WTC11 (cell line): ENCODE data around the gene CALU.

Experiments
- NR1H2 ChIP-seq: sonication (generic); formaldehyde crosslinking; IDR thresholded peaks from 2 replicates; pipeline ENCODE4 v1.9.0; 2021; ENCODE audit warnings: mild to moderate bottlenecking, moderate library complexity, missing genetic modification reagents
- NR2C2 ChIP-seq: sonication (generic); formaldehyde crosslinking; IDR thresholded peaks from 2 replicates; pipeline ENCODE4 v1.8.0; 2022; ENCODE audit warnings: mild to moderate bottlenecking, missing genetic modification reagents
- NR3C1 ChIP-seq: sonication (generic); formaldehyde crosslinking; conservative IDR thresholded peaks from 2 replicates; pipeline ENCODE4 v1.8.1; 2023; ENCODE audit warnings: low read depth, mild to moderate bottlenecking, missing genetic modification reagents
- SP1 ChIP-seq: sonication (generic); formaldehyde crosslinking; conservative IDR thresholded peaks from 2 replicates; pipeline ENCODE4 v1.8.1; 2022; ENCODE audit warnings: missing genetic modification reagents
- TEAD4 ChIP-seq: sonication (generic); formaldehyde crosslinking; IDR thresholded peaks from 2 replicates; pipeline ENCODE4 v1.8.0; 2022; ENCODE audit warnings: mild to moderate bottlenecking, missing genetic modification reagents
- ZBTB21 ChIP-seq: sonication (generic); formaldehyde crosslinking; IDR thresholded peaks from 2 replicates; pipeline ENCODE4 v1.8.1; 2023; ENCODE audit warnings: mild to moderate bottlenecking, missing genetic modification reagents, borderline replicate concordance
- ZNF138 ChIP-seq: sonication (generic); formaldehyde crosslinking; conservative IDR thresholded peaks from 2 replicates; pipeline ENCODE4 v1.8.1; 2022; ENCODE audit warnings: mild to moderate bottlenecking, moderate library complexity, missing genetic modification reagents
- ZNF317 ChIP-seq: sonication (generic); formaldehyde crosslinking; IDR thresholded peaks from 2 replicates; pipeline ENCODE4 v1.8.1; 2023; ENCODE audit warnings: low read depth, mild to moderate bottlenecking, moderate library complexity, missing genetic modification reagents, borderline replicate concordance
- ZNF416 ChIP-seq: fragments of 250-450 bp; sonication (Bioruptor Pico); IDR thresholded peaks from 2 replicates; pipeline ENCODE4 v1.9.0; 2021; ENCODE audit warnings: mild to moderate bottlenecking, inconsistent platforms
- TF ChIP-seq, protein P1 (sequence below): sonication (generic); formaldehyde crosslinking; IDR thresholded peaks from 2 replicates; pipeline ENCODE4 v1.8.1; 2023; ENCODE audit warnings: mild to moderate bottlenecking, moderate library complexity, missing genetic modification reagents
- TF ChIP-seq, protein P2 (sequence below): fragments of 200-600 bp; IDR thresholded peaks from 2 replicates; pipeline ENCODE4 v1.8.0; 2022; ENCODE audit warnings: antibody characterized with exemption
- TF ChIP-seq, protein P3 (sequence below): sonication (generic); formaldehyde crosslinking; IDR thresholded peaks from 2 replicates; pipeline ENCODE4 v1.8.0; 2022; ENCODE audit warnings: mild to moderate bottlenecking, missing genetic modification reagents

DNA sequence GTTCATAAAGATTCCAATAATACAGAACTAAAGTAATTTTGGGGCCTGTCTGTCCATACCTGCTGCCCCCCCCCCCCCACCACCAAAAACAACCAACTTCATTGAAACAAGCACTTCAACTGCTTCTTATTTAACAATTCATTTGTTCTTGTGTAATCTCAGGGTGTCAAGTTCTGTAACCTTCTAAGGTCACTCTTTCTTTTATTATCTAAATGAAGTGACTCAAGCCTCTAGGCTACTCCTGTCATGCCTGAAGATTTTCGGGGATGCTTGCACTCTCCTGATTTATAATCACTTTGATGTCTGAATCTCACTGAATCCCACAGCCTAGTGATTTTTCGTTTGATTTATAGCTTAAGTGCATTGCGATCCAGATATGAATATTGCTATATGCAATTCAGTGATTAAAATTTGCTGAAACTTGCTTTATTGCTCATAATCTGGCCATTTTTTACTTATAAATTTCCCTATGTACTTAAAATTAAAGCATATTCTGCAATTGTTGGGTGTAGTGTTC lies 39.9 kb upstream of the CALU start:
- TF ChIP-seq, protein P1, sequence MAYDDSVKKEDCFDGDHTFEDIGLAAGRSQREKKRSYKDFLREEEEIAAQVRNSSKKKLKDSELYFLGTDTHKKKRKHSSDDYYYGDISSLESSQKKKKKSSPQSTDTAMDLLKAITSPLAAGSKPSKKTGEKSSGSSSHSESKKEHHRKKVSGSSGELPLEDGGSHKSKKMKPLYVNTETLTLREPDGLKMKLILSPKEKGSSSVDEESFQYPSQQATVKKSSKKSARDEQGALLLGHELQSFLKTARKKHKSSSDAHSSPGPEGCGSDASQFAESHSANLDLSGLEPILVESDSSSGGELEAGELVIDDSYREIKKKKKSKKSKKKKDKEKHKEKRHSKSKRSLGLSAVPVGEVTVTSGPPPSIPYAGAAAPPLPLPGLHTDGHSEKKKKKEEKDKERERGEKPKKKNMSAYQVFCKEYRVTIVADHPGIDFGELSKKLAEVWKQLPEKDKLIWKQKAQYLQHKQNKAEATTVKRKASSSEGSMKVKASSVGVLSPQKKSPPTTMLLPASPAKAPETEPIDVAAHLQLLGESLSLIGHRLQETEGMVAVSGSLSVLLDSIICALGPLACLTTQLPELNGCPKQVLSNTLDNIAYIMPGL (CRISPR knock-in tag), result no peak
- TF ChIP-seq TEAD4 (CRISPR knock-in tag) (no peak), ZNF416 (no peak), ZBTB21 (CRISPR knock-in tag) (no peak), NR2C2 (CRISPR knock-in tag) (no peak), NR3C1 (no peak), SP1 (CRISPR knock-in tag) (no peak), ZNF138 (CRISPR knock-in tag) (no peak), ZNF317 (no peak), NR1H2 (CRISPR knock-in tag) (no peak)
- TF ChIP-seq, protein P2, sequence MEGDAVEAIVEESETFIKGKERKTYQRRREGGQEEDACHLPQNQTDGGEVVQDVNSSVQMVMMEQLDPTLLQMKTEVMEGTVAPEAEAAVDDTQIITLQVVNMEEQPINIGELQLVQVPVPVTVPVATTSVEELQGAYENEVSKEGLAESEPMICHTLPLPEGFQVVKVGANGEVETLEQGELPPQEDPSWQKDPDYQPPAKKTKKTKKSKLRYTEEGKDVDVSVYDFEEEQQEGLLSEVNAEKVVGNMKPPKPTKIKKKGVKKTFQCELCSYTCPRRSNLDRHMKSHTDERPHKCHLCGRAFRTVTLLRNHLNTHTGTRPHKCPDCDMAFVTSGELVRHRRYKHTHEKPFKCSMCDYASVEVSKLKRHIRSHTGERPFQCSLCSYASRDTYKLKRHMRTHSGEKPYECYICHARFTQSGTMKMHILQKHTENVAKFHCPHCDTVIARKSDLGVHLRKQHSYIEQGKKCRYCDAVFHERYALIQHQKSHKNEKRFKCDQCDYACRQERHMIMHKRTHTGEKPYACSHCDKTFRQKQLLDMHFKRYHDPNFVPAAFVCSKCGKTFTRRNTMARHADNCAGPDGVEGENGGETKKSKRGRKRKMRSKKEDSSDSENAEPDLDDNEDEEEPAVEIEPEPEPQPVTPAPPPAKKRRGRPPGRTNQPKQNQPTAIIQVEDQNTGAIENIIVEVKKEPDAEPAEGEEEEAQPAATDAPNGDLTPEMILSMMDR, result no peak
- TF ChIP-seq, protein P3, sequence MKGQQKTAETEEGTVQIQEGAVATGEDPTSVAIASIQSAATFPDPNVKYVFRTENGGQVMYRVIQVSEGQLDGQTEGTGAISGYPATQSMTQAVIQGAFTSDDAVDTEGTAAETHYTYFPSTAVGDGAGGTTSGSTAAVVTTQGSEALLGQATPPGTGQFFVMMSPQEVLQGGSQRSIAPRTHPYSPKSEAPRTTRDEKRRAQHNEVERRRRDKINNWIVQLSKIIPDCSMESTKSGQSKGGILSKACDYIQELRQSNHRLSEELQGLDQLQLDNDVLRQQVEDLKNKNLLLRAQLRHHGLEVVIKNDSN (CRISPR knock-in tag), result no peak
